LNCAP (cell line): ENCODE data around the gene HLA-DQA1.
A peak's percentile ranks its signal among the peaks of the same experiment; 100 is the strongest.

ENCODE experiments used
- TF ChIP-seq, protein P1 (sequence below): fragments of 450-650 bp; IDR thresholded peaks from 2 replicates; pipeline ENCODE4 v1.5.1; 2017; ENCODE audit warnings: mild to moderate bottlenecking

The HLA-DQA1 gene

DNA sequence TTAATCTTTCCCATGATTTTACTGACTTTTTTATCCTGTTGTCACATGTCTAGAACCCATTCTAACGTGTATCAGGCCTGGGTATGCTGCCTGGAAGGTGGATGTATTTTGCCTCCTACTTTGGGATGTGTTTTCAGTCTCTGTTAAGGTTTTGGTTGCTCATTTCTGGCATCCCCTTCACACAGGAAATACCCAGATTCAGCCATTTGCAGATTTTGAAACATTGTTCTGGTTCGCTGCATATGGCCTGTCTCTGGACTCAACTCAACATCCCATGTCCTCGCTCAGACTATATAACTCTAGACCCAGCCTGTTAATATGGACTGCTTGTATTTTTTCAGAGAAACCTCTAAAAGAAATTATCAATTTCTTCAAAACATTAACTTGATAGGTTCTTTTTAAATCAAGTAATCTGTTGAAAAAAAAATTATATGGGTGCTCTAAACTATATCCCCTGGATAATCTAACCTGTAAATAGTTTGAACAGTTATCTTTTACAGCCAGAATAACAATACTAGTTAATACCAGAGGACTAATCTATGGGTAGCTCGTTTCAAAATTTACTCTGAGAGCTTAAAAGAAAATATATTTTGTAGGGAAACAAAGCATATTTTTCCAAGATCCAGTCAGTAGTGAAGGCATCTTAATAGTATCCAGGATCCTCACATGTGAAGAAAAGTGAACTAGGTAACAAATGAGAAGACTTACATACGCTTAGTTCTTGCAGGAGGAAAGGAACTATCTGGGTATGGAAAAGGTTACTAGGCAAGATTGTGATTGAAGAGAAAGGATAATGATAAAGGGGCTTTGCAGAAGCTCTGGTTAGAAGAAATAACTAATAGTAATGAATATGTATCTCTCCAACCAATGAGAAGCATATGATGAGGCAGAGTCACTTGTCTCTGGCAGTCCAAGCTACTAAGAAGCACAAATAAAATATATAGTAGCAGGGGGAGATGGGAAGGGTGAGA lies 52.6 kb downstream of the HLA-DQA1 start:
- TF ChIP-seq, protein P1, sequence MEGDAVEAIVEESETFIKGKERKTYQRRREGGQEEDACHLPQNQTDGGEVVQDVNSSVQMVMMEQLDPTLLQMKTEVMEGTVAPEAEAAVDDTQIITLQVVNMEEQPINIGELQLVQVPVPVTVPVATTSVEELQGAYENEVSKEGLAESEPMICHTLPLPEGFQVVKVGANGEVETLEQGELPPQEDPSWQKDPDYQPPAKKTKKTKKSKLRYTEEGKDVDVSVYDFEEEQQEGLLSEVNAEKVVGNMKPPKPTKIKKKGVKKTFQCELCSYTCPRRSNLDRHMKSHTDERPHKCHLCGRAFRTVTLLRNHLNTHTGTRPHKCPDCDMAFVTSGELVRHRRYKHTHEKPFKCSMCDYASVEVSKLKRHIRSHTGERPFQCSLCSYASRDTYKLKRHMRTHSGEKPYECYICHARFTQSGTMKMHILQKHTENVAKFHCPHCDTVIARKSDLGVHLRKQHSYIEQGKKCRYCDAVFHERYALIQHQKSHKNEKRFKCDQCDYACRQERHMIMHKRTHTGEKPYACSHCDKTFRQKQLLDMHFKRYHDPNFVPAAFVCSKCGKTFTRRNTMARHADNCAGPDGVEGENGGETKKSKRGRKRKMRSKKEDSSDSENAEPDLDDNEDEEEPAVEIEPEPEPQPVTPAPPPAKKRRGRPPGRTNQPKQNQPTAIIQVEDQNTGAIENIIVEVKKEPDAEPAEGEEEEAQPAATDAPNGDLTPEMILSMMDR: no peak

GRCh38 chr6:32692019-32692418 lies 54.8 kb downstream of the HLA-DQA1 start:
- TF ChIP-seq, protein P1: peak; percentile 56; the same call in 1 of the 2 replicates
